Kasumi-1 (cell line): ENCODE results near the gene ADD1.
A peak's percentile ranks its signal among the peaks of the same experiment; 100 is the strongest.
"Not testable (repeated sequence)": the region's sequence is repeated elsewhere in the genome, so short reads cannot be mapped to it uniquely, and the experiment has no call there.

Experiments used
- DNase-seq, 2 experiments: peaks; one replicate each; lab custom pipeline; 2025; lab: John Stamatoyannopoulos, UW

The ADD1 gene

DNA sequence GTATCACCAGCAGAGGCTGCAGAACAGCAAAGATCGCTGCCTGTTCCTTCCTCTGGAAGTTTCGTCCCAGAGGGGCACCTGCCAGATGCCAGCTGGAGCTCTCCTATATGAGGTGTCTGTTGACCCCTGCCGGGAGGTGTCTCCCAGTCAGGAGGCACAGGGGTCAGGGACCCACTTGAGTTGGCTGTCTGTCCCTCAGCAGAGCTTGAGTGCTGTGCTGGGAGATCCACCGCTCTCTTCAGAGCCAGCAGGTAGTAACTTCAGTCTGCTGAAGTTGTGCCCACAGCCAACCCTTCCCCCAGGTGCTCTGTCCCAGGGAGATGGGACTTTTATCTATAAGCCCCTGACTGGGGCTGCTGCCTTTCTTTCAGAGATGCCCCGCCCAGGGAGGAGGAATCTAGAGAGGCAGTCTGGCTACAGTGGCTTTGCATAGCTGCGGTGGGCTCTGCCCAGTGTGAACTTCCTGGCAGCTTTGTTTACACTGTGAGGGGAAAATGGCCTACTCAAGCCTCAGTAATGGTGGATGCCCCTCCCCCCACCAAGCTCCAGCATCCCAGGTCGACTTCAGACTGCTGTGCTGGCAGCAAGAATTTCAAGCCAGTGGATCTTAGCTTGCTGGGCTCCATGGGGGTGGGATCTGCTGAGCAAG lies 78.9 kb downstream of the ADD1 start:
- not testable (repeated sequence) for DNase-seq

DNA sequence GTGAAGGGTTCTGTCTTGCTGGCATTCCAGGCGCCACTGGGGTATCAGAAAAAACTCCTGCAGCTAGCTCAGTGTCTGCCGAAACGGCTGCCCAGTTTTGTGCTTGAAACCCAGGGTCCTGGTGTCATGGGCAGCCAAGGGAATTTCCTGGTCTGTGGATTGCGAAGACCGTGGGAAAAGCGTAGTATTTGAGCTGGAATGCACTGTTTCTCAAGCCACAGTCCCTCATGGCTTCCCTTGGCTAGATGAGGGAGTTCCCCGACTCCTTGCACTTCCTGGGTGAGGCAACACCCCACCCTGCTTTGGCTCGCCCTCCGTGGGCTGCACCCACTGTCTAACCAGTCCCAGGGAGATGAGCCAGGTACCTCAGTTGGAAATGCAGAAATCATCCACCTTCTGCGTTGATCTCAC lies 79.5 kb downstream of the ADD1 start:
- DNase-seq: no peak

DNA sequence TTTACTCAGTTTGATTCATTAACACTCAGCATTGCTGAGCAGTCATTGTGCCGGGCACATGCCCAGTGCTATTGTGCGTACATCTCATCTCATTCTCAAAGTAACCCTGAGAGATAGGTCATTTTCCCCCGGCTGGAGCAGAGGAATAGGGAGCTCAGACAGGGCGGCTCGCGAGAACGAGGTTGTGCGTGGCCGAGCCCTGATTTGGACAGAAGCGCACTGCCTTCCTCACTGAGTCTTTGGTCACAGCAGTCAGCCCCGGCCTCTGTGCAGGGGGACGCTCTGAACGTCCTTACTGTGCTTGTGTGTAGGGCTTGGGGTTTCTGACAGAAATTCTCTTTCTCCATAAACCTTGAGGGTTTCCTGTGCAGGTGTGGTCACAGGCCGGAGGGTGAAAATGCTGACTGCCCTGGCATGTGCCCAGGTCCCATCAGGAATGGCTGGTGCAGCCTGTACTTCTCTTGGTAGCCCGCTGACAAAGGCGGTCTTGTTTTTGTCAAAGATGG lies 80.1 kb downstream of the ADD1 start:
- no peak for DNase-seq

GRCh38 chr4:2924286-2924685 lies 80.6 kb downstream of the ADD1 start:
- DNase-seq: no peak

DNA sequence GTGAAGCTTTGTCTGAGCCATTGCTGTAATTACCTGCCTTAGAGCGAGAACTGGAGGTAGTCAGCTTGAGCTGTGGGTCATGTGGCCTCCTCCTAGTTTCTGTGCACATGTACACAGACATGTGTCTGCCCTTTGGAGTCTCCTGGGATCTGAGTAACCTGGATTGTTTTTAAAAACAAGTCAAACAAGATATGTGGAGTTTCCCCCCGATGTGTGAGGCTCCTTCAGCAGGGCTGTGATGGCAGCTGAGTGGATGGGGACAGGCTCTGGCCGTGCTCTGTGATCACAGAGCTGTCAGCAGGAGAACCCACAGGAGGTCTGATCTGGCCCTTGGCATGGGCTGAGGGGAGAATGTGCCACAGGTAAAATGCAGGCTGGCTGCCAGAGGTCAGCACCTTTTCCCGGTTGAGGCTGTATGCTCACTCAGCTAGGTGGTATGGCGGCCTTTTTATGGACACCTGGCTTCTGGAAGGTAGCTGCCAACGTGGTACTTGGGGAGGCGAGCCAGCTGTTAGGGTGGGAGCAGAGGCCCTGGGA lies 81.2 kb downstream of the ADD1 start:
- no peak for DNase-seq

GRCh38 chr4:2925496-2925895 lies 81.9 kb downstream of the ADD1 start:
- DNase-seq: no peak

DNA sequence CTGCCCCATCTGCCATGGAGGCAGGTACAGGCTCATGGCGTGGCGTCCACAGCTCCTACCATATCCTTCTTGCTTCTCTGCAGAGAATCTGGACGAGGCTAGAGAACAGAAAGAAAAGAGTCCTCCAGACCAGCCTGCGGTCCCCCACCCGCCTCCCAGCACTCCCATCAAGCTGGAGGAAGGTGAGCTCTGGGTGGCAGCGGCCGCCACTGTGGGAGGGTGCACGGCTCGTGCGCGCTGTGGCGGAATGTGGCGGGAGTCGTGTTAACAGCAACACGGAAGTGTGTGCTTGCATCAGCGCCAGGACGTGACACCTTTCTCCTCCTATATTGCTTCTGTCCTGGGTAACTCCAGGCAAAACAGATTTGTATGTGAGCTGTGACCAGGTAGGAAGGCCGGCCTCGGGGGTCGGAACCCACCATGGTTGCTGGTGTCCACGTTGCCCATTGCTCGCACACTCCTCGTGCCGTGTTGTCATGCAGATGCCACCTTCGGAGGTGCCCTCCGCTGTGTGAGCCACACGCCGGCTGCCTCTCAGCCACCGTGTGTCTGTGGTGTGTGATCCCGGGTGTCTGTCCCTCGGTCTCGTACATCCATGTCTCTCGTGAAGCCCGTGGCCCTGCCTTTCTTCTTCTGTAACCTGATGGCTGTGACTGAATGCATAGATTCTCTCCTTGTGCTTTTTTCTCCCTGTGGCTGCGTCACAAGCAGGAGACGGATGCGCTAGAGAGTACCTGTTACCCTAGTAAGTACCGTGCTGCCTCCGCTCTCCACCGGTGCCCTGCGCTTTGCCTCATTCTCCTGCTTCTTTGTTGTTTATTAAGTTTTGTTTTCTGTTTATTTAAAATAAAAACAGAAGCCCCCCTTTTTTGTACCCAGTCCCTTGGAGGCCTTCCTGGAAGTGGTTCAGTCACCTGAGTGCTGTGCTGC lies 82.6 kb downstream of the ADD1 start:
- DNase-seq: no peak

DNA sequence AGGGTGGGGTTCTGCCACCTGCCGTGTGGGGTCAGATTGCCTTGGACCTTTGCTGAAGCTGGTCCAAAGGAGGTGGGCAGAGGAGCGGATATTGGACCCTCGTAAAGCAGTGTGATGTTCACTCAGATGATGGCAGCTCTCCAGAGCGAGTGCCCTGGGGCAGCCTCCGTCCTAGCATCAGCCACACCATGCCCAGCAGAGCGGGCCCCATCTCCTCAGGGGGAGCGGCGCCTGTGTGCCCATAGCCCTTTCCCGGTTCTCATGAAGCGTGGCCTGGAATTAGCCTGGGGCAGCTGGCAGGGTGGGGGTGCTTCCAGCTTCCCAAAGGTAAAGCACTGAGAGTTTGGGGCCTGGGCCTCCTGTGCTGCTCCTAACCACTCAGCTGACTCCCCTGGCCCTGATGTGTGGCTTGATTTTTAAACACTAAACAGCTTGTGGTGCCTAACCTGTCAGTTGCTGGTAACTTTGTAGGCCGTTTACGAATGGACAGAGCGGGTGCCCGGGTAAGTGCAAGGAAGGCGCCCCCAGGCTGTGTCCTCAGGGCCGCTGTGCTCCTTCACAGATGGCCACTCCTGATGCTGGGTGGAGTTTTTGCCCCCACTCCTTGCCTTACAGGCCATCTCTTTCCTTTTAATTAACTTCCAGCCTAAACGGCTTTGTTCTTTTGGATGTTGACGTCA lies 83.5 kb downstream of the ADD1 start:
- DNase-seq: no peak

- DNase-seq: no peak
Observed at GRCh38 chr4:2927696-2928075, 84.0 kb downstream of the ADD1 start.

GRCh38 chr4:2928242-2929176 lies 84.9 kb downstream of the ADD1 start:
- DNase-seq: no peak

DNA sequence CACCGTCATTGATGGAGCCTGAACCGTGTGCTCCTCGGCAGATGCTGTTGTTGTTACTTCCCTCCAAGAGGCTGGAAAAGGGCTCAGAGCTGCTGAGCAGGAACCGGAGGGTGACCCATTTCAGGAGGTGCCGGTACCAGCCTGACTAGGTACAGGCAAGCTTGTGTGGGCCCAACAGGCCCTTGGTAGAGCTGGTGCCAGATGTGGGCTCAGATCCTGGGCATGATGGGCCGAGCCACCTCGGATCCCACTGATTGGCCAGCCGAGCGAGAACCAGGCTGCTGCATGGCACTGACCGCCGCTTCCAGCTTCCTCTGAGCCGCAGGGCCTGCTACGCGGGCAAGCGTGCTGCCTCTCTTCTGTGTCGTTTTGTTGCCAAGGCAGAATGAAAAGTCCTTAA lies 85.8 kb downstream of the ADD1 start:
- DNase-seq: no peak

- DNase-seq: no peak
Observed at GRCh38 chr4:2930135-2930757, 86.6 kb downstream of the ADD1 start.

DNA sequence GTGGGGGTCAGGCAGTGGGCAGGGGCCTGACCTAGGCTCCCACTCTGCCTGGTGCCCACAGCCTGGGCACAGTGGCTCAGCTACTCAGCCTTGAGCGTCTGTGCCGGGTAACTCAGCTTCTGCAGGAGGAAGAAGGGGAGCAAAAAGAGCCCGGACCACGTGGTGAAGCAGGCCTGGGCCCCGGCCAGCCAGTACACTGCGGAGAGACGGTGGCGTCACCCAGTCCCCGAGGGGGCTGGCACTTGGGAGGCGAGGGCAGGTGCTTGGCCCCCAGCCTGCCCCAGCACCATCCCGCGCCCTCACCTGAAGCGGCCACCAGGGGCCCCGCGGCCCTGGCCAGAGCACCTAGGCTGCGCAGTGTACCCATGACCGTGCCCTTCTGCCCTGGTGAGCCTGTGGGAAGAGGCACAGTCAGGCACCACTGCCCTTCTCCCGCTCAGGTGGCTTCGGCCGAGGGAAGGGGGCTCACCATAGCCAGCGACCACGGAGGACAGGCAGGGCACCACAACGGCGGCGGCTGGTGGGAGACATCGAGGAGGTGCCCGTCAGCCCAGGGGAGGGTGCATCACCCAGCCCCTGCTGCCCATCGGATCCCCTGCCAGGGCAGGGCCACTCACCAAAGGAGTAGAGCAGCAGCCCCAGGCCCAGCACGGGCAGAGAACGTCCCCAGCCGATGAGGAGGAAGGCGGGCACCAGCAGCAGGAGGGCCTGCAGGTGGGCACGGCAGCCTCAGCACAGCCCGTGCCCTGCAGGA lies 87.3 kb downstream of the ADD1 start:
- no peak for DNase-seq

DNA sequence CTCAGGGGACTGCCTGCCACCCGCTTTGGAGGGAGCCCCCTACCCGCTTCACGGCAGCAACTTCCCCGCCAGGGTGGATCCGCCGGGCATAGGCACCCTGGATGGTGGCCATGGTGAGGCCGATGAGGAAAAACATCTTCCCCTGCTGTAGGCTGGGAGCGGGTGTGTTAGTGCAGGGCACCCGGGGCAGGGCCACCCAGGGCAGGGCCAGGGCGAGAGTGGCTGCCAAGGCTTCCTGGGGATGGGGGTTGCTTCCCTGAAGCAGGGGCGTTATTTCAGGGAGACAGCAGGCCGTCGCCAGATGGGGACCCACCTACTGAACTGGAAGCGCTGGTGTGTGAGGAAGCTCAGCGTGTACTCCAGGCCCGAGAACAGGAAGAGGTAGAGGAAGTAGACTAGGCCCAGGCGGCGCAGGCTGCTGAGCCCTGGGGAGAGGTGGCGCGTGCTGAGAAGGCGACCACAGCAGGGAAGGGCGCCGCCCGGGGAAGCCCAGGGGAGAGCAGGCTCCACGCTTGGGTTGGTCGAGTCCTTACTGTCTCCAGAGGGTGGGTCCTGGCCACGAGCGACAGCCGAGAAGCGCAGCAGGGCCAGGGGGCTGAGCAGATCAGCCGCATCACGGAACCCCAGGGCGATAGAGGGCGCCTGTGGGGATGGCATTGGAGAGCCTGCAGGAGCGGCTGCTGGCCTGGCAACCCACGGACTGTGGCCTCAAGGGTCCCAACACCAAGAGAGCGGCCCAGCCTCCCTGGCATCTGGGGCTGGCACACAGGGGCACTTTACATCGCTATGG lies 88.1 kb downstream of the ADD1 start:
- DNase-seq: peak; percentile 96 to 97

GRCh38 chr4:2932321-2932950 lies 88.8 kb downstream of the ADD1 start:
- DNase-seq: peak; percentile 43 to 49

GRCh38 chr4:2932951-2933565 lies 89.4 kb downstream of the ADD1 start:
- DNase-seq: no peak

- no peak for DNase-seq
Observed at GRCh38 chr4:2933566-2934076, 90.0 kb downstream of the ADD1 start.
